ENCODE measurements around the gene AFG3L2. TPM values are rescaled to one million over a fixed set of nuclear protein-coding genes. Genes with fewer than 3 reads are reported as not detected.

AFG3L2 gene
- total and polyA plus RNA-seq, 7 donors: 31.4 to 56.6 (median 43.7) TPM

- Histone ChIP-seq H3K4me3 (peak overlapping the region; percentile 62 to 100 (median 90)), H3K27me3 (no peaks in the 10 kb centered on the region), H3K36me3 (peaks cover 3 to 17% (median 11%) of the 10 kb centered on the region in 4 donors), H3K9me3 (peaks cover 0 to under 1% (median 0%) of the 10 kb centered on the region in 4 donors), H3K27ac (peak overlapping the region; percentile 94 to 100 (median 99)), H3K4me1 (peaks cover 0 to 51% (median 48%) of the 10 kb centered on the region in 4 donors)
- TF ChIP-seq POLR2A (IDR thresholded peaks at IDR 0.05) (no peak), POLR2AphosphoS5 (IDR thresholded peaks at IDR 0.05) (peak in 2 of 4 donors; percentile 14 to 47)
- DNase-seq: peak; percentile 86
- intact Hi-C loops (cut with DNase I): loop anchor here (1.0 kb wide), 2 partner anchors 19 to 28 kb away; no protein-coding TSS in a partner anchor
- WGBS, 2 donors: 14 to 17% methylated on average over 39 of the region's 39 CpGs
Observed at GRCh38 chr18:12306752-12307700, 70.0 kb downstream of the AFG3L2 start.

GRCh38 chr18:12305930-12306629 lies 70.9 kb downstream of the AFG3L2 start:
- TF ChIP-seq EP300 (IDR thresholded peaks at IDR 0.05) (no peak), POLR2A (IDR thresholded peaks at IDR 0.05) (no peak), CTCF (IDR thresholded peaks at IDR 0.05) (no peak), POLR2AphosphoS5 (IDR thresholded peaks at IDR 0.05) (no peak)
- Histone ChIP-seq H3K36me3 (peaks cover 0 to 8% (median 2%) of the 10 kb centered on the region in 4 donors), H3K9me3 (no peaks in the 10 kb centered on the region), H3K4me3 (peak overlapping the region in 3 of 4 donors; percentile 62 to 100 (median 92)), H3K27me3 (no peaks in the 10 kb centered on the region), H3K27ac (peak overlapping the region; percentile 94 to 100 (median 99)), H3K4me1 (peaks cover 0 to 49% (median 45%) of the 10 kb centered on the region in 4 donors)
- intact Hi-C loops (cut with DNase I): no loop called here
- 32 to 72% methylated on average over 25 of the region's 25 CpGs for WGBS, 2 donors
- DNase-seq: no peak

- Histone ChIP-seq H3K27ac (peak overlapping the region in 3 of 4 donors; percentile 40 to 44 (median 44)), H3K27me3 (no peaks in the 10 kb centered on the region), H3K36me3 (no peaks in the 10 kb centered on the region), H3K4me3 (no peak overlapping the region), H3K9me3 (no peaks in the 10 kb centered on the region), H3K4me1 (peaks cover 0 to 40% (median 36%) of the 10 kb centered on the region in 4 donors)
- WGBS, 2 donors: 60 to 87% methylated on average over 12 of the region's 12 CpGs
- DNase-seq: no peak
- intact Hi-C loops (cut with DNase I): no loop called here
- TF ChIP-seq POLR2AphosphoS5 (IDR thresholded peaks at IDR 0.05): no peak
- TF ChIP-seq EP300 (IDR thresholded peaks at IDR 0.05): no peak
- no peak for TF ChIP-seq CTCF (IDR thresholded peaks at IDR 0.05)
- TF ChIP-seq POLR2A (IDR thresholded peaks at IDR 0.05): no peak
Observed at GRCh38 chr18:12305211-12305610, 71.8 kb downstream of the AFG3L2 start.

GRCh38 chr18:12304351-12305210 lies 72.4 kb downstream of the AFG3L2 start:
- intact Hi-C loops (cut with DNase I): no loop called here
- H3K9me3 ChIP-seq: no peaks in the 10 kb centered on the region
- H3K4me3 ChIP-seq: no peak overlapping the region
- peaks cover 0 to 34% (median 30%) of the 10 kb centered on the region in 4 donors for H3K4me1 ChIP-seq
- no peak for TF ChIP-seq POLR2A (IDR thresholded peaks at IDR 0.05)
- TF ChIP-seq EP300 (IDR thresholded peaks at IDR 0.05): no peak
- TF ChIP-seq CTCF (IDR thresholded peaks at IDR 0.05): no peak
- no peak for TF ChIP-seq POLR2AphosphoS5 (IDR thresholded peaks at IDR 0.05)
- H3K36me3 ChIP-seq: no peaks in the 10 kb centered on the region
- 43 to 76% methylated on average over 19 of the region's 19 CpGs for WGBS, 2 donors
- H3K27me3 ChIP-seq: no peaks in the 10 kb centered on the region
- peak; percentile 34 for DNase-seq
- peak overlapping the region in 3 of 4 donors; percentile 40 to 44 (median 44) for H3K27ac ChIP-seq

Data from sigmoid colon (tissue), 7 donors.